Loucy (cell line): ENCODE results near the gene ARHGAP5.

ENCODE experiments used
- H2AFZ ChIP-seq: fragments of 200-600 bp; sonication (generic); 2 replicates; pipeline ENCODE4 v1.6.0; 2016; ENCODE audit warnings: antibody characterized with exemption, mild to moderate bottlenecking, low read length, moderate library complexity
- H3F3A ChIP-seq: fragments of 200-600 bp; 2 replicates; pipeline ENCODE4 v1.6.0; 2016; ENCODE audit warnings: antibody characterized with exemption, low read depth, mild to moderate bottlenecking
- H3K27me3 ChIP-seq: fragments of 200-600 bp; sonication (generic); 2 replicates; pipeline ENCODE4 v1.6.1; 2014; ENCODE audit warnings: low read length, mild to moderate bottlenecking; ENCODE audit not compliant: insufficient read depth, poor library complexity, severe bottlenecking
- H3K36me3 ChIP-seq: fragments of 200-600 bp; sonication (generic); 2 replicates; pipeline ENCODE4 v1.6.1; 2016; ENCODE audit warnings: low read length; ENCODE audit not compliant: insufficient read depth
- H3K4me1 ChIP-seq: fragments of 200-600 bp; sonication (generic); 2 replicates; pipeline ENCODE4 v1.5.1; 2014; ENCODE audit warnings: low read length, mild to moderate bottlenecking; ENCODE audit not compliant: insufficient read depth, poor library complexity, severe bottlenecking
- H3K4me2 ChIP-seq: fragments of 200-600 bp; sonication (generic); 2 replicates; pipeline ENCODE4 v1.6.0; 2014; ENCODE audit warnings: antibody characterized with exemption, low read length, low read depth, mild to moderate bottlenecking; ENCODE audit not compliant: poor library complexity, severe bottlenecking
- H3K4me3 ChIP-seq: fragments of 200-600 bp; sonication (generic); 2 replicates; pipeline ENCODE4 v1.5.1; 2014; ENCODE audit warnings: low read length, mild to moderate bottlenecking, mixed read lengths; ENCODE audit not compliant: poor library complexity, severe bottlenecking
- H3K79me2 ChIP-seq: fragments of 200-600 bp; sonication (generic); 2 replicates; pipeline ENCODE4 v1.6.1; 2014; ENCODE audit warnings: low read length; ENCODE audit not compliant: insufficient read depth
- H3K9ac ChIP-seq: fragments of 200-600 bp; sonication (generic); 2 replicates; pipeline ENCODE4 v1.6.0; 2014; ENCODE audit warnings: mild to moderate bottlenecking, low read depth, low read length, moderate library complexity; ENCODE audit not compliant: poor library complexity, severe bottlenecking
- H3K9me2 ChIP-seq: fragments of 200-600 bp; sonication (generic); replicated peaks from 2 replicates; pipeline ENCODE4 v1.6.1; 2016; ENCODE audit warnings: low read depth, low read length, mixed read lengths
- H3K9me3 ChIP-seq: fragments of 200-600 bp; sonication (generic); 2 replicates; pipeline ENCODE4 v1.6.1; 2014; ENCODE audit warnings: mild to moderate bottlenecking, antibody characterized with exemption, low read length, low read depth; ENCODE audit not compliant: insufficient read depth
- H4K20me1 ChIP-seq: fragments of 200-600 bp; sonication (generic); 2 replicates; pipeline ENCODE4 v1.6.0; 2014; ENCODE audit warnings: antibody characterized with exemption, low read length, mild to moderate bottlenecking; ENCODE audit not compliant: insufficient read depth, poor library complexity, severe bottlenecking
- CTCF ChIP-seq: fragments of 200-600 bp; sonication (generic); conservative IDR thresholded peaks from 2 replicates; pipeline ENCODE4 v1.5.1; 2014; ENCODE audit warnings: mild to moderate bottlenecking, antibody characterized with exemption, low read length
- EZH2phosphoT487 ChIP-seq: fragments of 200-600 bp; IDR thresholded peaks from 2 replicates; pipeline ENCODE4 v1.6.1; 2018; ENCODE audit warnings: antibody characterized with exemption, mild to moderate bottlenecking, moderate library complexity, borderline replicate concordance

Gene ARHGAP5

GRCh38 chr14:32085182-32085844, 8.2 kb downstream of the ARHGAP5 start:
- peaks cover 30% of the 10 kb centered on the region for H3K4me1 ChIP-seq
- H3K4me2 ChIP-seq = peak overlapping the region; percentile 17
- peaks cover 81% of the 10 kb centered on the region for H4K20me1 ChIP-seq

GRCh38 chr14:32085845-32086383, 8.8 kb downstream of the ARHGAP5 start:
- Histone ChIP-seq H3K4me1 (peaks cover 24% of the 10 kb centered on the region), H4K20me1 (peaks cover 76% of the 10 kb centered on the region), H3K27me3 (no peaks in the 10 kb centered on the region), H3K9ac (no peak overlapping the region), H3K9me2 (no peaks in the 10 kb centered on the region), H3K4me2 (peak overlapping the region; percentile 23), H2AFZ (no peak overlapping the region), H3K79me2 (peaks cover 90% of the 10 kb centered on the region), H3K4me3 (peak overlapping the region; percentile 16), H3K9me3 (no peaks in the 10 kb centered on the region), H3F3A (no peaks in the 10 kb centered on the region), H3K36me3 (peaks cover 7% of the 10 kb centered on the region)
- TF ChIP-seq EZH2phosphoT487 (no peak), CTCF (no peak)

More at GRCh38 chr14:32085182-32085844, 8.2 kb downstream of the ARHGAP5 start:
- TF ChIP-seq EZH2phosphoT487 = no peak
- TF ChIP-seq CTCF = no peak
- H3K4me3 ChIP-seq = no peak overlapping the region
- H3K79me2 ChIP-seq = peaks cover 94% of the 10 kb centered on the region
- no peaks in the 10 kb centered on the region for H3K27me3 ChIP-seq
- H3F3A ChIP-seq = no peaks in the 10 kb centered on the region
- no peaks in the 10 kb centered on the region for H3K9me3 ChIP-seq
- H3K36me3 ChIP-seq = peaks cover 1% of the 10 kb centered on the region; the same call in 1 of the 2 replicates
- H3K9ac ChIP-seq = no peak overlapping the region
- H2AFZ ChIP-seq = no peak overlapping the region
- H3K9me2 ChIP-seq = no peaks in the 10 kb centered on the region

GRCh38 chr14:32087173-32087861, 10.2 kb downstream of the ARHGAP5 start:
- no peak for TF ChIP-seq CTCF
- TF ChIP-seq EZH2phosphoT487 = no peak
- H3K4me2 ChIP-seq = peak overlapping the region; percentile 5
- H3K4me3 ChIP-seq = no peak overlapping the region
- peaks cover 21% of the 10 kb centered on the region for H3K36me3 ChIP-seq
- H2AFZ ChIP-seq = no peak overlapping the region
- H3K9ac ChIP-seq = no peak overlapping the region
- H3K27me3 ChIP-seq = no peaks in the 10 kb centered on the region
- H4K20me1 ChIP-seq = peaks cover 67% of the 10 kb centered on the region
- no peaks in the 10 kb centered on the region for H3K9me3 ChIP-seq
- H3K4me1 ChIP-seq = peaks cover 14% of the 10 kb centered on the region
- no peaks in the 10 kb centered on the region for H3K9me2 ChIP-seq
- peaks cover 76% of the 10 kb centered on the region for H3K79me2 ChIP-seq
- no peaks in the 10 kb centered on the region for H3F3A ChIP-seq
